Fibroblast of the conjunctiva (primary cell): ENCODE data around the gene COX17.

ENCODE experiments used
- DNase-seq: peaks from one replicate; pipeline ENCODE4 v3.0.0-alpha.2; 2010; ENCODE audit warnings: low read depth

The COX17 gene

DNA sequence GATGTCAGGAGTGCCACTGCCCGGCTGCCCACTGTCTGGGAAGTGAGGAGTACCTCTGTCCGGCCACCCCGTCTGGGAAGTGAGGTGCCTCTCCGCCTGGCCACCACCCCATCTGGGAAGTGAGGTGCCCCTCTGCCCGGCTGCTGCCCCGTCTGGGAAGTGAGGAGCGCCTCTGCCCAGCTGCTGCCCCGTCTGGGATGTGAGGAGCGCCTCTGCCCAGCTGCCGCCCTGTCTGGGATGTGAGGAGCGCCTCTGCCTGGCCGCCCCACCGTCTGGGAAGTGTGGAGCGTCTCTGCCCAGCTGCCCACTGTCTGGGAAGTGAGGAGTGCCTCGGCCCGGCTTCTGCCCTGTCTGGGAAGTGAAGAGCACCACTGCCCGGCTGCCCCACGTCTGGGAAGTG lies 3.3 kb downstream of the COX17 start:
- DNase-seq: no peak

GRCh38 chr3:119672776-119673175 lies 4.4 kb downstream of the COX17 start:
- no peak for DNase-seq

DNA sequence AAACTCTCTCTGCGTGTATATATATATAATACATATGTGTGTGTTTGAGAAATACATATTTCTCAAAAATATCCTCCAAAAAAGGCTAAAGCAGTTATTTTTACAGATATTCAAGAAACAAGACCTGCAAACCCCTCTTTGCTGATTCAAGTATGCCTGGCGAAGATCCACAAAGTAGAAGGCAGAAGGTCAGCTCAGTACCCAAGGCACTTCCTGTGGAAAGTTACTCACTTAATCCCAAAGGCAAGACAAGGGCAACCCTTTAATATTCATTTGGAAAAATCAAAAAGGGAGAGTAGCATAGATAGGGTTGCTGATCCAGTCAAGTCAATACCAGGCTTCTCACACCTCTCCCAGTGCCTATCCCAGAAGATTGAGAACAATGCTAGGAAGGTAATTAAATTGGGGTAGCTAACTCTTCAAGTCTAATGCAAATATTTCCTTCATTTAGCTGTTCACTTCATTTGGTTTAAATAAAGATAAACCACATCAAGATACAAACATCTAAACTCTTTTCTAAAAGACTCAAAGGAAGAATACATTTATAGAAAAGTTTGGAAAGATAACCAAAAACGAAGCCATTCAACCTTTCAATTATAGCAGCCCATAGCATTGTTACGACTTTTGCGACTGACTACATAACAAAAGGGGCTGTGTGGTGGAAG lies 7.2 kb downstream of the COX17 start:
- DNase-seq: no peak

DNA sequence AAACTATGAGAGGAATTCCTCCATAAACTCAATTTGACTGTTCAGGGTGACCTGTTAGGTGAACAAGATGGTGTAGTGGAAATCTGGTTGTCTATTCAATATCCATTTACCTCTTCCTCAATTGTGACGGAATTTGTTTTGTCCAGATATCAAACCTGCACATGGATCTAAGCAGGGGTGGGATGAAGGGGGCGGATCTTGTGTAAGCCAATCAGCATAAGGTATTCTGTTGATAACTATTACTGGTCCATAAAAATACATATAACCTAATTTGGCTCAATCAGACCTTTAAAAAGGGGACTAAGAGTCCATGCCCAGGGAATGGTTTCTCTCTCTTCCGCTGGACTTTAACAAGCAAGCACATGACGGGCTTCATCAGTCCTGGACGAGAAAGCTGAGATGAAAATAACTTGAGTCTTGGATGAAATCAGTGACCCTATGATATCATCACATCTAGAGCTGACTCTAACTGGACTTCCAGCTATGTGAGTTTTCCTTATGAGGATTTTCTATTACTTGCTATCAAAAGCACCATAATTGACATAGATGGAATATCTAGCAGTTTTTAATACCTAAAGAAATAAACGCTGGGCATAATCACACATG lies 11.1 kb downstream of the COX17 start:
- DNase-seq: no peak

DNA sequence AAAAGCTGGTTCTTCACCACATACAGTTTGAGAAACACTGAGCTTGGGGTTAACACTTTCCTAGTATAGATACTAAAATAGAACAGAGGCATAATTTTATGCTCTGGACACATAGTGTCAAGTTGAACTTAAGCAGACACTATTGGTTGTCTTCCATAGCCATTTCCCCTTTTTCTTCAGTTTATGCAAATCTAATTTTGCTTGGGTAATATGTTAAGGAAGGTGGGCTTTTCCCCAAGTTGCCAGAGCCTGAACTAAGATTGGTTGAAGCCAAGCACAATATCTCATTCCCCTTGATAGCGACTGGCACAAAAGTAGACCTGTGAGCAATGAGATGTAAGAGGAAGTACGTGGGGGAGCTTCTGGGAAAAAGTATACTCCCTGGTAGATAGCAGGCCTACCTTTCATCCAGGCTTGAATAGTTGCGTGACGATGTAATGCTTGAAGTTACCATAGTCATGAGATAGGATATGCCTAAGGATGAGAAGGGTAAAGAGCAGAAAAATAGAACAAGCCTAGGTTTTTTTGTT lies 12.3 kb downstream of the COX17 start:
- no peak for DNase-seq

DNA sequence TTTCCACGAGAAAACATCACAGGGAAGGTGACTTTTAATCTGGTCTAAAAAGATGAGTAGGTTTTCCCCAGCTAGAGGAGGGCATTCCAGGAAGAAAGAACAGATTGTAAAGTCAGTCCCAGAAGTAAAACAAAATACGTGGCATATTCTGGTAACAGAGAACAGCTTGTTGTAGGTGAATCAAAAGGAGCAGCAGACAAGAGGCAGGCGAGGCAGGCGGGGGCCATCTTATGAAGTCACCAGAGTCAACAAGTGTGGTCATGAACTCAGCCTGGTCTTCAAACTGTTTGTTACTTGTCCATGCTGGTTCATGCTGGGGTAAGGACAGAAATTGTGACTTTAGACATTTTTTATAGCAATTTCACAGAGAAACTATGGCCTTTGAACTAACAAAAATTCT lies 12.8 kb downstream of the COX17 start:
- no peak for DNase-seq

DNA sequence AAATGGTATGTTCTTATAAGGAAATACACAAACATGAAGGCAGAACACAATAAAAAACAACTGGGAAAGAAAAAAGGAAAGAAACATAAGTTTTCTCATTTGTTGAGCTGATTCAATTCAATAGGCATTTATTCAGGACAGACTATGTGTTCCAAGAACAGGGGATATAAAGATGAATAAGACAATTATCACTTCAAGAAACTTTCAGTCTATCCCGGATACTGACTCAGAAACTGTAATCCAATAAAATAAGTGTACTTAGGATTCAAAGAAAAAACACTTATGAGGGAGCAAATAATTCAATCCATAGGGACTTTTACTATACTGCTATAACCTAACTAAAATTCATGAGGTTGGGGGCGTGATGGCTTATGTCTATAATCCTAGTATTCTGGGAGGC lies 13.3 kb downstream of the COX17 start:
- no peak for DNase-seq

GRCh38 chr3:119662604-119663373 lies 14.4 kb downstream of the COX17 start:
- DNase-seq: peak; percentile 40

GRCh38 chr3:119660474-119661440 lies 16.4 kb downstream of the COX17 start, which contains the start of gene POPDC2:
TSS of gene POPDC2 (minus strand) at chr3:119660589. CDS start at chr3:119660423, 166 bp downstream.
- DNase-seq: no peak

DNA sequence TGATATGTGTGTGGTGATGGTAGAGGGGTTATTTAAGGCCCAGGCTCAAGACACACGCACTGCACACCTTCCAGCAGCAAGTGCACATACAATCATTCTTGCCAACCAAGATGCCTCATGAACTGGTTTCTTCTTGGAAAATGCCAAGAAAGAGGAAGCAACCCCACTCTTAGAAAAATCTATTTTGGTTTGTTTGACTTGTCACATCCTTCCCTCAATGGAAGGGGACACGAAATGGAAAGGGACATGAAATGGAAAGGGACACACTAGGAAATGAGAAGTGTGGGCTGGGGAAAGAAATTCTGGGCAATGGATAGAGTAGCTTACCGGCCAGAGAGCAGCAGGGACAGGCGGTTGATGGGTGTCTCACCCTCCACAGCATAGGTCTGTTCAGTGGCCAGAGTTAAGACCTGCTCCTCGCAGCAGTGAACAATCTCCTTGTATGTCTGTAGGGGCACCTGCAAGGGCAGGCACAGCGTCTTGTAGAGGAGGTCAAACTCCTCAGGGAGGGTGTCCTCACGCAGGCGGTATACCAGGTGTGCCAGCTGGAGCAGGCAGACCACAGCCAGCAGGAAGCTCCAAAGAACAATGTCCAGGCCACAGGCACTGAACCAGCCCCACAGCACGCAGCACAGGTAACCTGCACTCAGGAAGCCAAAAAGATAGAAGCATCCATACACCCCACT lies 17.5 kb downstream of the COX17 start:
- DNase-seq: no peak

DNA sequence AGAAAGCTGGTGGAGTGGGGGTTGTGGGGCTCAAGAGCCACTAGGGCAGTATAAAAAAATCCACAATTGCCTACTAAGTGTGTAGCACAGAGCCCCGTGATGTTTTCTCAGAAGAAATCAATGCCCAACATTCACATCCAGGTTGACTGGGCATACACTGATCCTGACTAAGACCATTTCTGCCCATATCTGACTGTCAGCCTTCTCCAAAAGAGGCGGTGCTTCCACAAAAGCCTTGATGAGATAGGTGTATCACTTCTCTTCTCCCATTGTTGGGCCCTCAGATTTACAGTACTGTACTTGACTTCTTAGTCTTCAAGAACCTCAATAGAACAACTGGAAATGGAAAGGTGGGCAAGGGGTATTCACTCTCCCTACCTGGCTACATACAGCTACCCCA lies 18.2 kb downstream of the COX17 start:
- DNase-seq: no peak

DNA sequence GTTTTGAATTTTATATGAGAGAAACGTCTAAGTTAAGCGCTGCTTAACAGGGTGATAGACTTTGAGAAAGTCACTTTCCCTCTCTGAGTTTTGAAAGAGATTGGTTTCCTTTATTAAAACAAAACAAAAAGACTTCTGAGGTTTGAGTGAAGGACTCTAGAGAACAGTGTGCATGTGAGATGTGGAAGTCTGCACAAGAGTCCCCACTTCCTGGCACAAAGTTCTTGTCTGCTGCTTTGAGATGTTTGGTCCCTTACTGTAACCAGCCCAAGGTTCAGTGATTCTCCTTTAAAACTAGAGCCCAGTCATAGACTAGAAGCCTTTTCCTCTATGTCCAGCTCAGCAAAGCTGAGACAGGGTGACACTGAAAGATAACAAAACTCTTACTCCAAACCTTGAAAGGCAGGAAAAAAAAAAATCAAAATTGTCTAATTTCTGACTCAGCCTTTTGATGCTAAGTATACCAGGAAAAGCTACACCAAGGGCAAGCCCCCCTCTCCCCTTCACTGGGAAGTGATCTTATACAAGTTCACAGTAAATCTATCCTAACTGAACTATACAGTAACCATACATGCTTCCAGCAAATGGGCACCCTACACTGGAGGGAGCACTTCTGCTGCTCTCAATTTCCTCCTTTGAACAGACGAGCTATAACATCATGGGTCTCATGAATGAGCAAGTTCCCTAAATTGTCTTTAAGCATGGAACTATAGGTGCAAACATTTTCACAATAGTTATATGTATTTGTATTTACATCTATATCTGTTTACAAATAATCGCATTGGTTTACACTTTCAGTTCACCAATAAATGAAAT lies 19.1 kb downstream of the COX17 start:
- DNase-seq: no peak

GRCh38 chr3:119653876-119654275 lies 23.3 kb downstream of the COX17 start:
- no peak for DNase-seq

GRCh38 chr3:119652306-119653033 lies 24.7 kb downstream of the COX17 start:
- DNase-seq: no peak

DNA sequence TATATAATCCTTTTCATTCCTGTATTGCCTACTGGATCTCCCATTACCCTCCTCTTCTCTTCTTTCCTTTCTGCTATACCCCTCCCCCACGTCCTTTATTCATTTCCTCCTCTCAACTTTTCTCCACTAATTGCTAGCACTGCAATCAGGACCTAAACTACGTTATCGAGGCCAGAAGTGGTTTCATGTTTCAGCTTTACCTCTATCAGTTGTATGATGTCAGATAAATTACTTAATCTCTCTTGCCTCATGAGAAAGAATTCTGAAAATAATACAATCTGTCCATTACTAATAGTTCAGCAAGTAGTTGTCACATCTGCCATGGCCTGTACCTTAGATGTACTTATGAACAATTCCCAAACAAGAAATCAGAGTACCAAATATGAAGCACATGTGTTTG lies 27.4 kb downstream of the COX17 start:
- no peak for DNase-seq

- no peak for DNase-seq
Observed at GRCh38 chr3:119647843-119648575, 29.2 kb downstream of the COX17 start.

DNA sequence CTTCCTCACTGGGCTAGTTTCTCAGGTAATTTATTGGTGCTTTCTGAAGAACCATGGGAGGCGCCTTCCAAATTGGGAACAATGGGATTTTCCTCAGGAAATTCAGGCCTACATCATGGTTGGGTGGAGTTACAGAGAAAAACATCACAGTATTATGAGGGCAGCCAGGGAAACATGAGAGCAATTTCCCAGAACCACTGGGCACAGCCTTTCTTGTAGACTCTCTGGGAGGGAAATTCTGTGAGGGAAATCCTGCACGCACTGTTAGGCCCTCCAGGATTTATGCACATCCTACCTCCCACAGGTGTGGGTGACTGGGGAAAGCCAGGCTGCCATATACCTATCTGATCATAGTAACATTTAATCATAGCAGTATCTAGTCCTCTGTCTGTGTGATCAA lies 30.0 kb downstream of the COX17 start:
- DNase-seq: no peak

DNA sequence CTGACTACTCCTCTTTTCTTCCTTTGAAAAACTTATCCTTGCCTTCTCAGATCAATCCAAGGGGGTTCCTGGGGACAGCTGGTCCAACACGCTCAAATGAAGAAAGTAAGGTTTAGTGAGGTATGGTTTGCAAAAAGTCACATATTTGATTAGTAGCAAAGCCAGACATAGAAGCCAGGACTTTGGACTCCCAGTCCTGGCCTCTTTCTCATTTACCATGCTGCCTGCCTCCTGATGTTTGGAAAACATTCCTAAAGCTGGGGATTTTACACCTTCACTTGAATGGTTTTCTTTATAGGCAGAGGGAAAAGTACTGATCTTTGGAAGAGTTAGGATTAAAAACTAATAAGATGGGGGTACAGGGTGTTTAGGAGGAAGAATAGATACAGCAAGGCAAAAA lies 31.4 kb downstream of the COX17 start:
- DNase-seq: no peak

- DNase-seq: no peak
Observed at GRCh38 chr3:119644481-119644880, 32.7 kb downstream of the COX17 start.
